ENCODE measurements around the gene CNMD.

DNA sequence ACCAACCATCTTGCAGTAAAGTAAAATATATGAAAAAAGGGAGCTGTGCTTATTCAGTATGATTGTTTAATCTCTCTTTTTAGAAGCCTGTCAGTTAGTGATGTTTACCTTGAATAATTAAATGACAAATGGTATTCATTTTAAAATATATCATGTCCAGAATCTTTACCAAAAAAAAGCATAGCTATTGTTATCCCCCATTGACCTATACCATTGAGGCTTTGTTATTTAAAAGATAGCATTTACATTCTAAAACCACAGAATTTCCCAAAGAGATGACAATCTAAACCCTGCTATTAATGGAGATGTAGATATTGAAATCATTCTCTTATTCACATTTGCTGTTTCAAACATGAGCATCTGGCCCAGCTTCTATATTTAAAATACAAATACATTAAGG, 2.2 kb downstream of the CNMD start:
- TF ChIP-seq EZH2phosphoT487 (IDR thresholded peaks at IDR 0.05; ENCODE audit: insufficient read depth, low read depth), result no peak
- TF ChIP-seq EZH2 (IDR thresholded peaks at IDR 0.05; ENCODE audit: insufficient read depth, poor library complexity, severe bottlenecking), result no peak
